A549 (cell line): ENCODE data around the gene DAGLB.

Experiments used
- CTCF ChIP-seq: fragments of >200 bp; sonication (Bioruptor Twin); formaldehyde crosslinking; IDR thresholded peaks from 3 replicates; pipeline ENCODE4 v1.5.1; 2016
- EP300 ChIP-seq, 2 experiments: fragments of >200 bp; sonication (Bioruptor Twin); formaldehyde crosslinking; IDR thresholded peaks; 2 replicates in 1 of 2; 3 replicates in 1 of 2; pipeline ENCODE4 v1.6.1; 2016 to 2017
- FOSL2 ChIP-seq, 2 experiments: fragments of 450-650 bp in 1 of 2; fragments of >200 bp in 1 of 2; sonication (Bioruptor Twin) in 1 of 2; formaldehyde crosslinking; IDR thresholded peaks; 2 replicates each; pipeline versions ENCODE4 v1.5.0 to v1.6.1; 2016 to 2020; ENCODE audit warnings: mild to moderate bottlenecking in 1 of 2, moderate library complexity in 1 of 2
- KDM1A ChIP-seq: fragments of 200-600 bp; sonication (generic); IDR thresholded peaks from 2 replicates; pipeline ENCODE4 v1.6.1; 2016; ENCODE audit warnings: low read depth, mild to moderate bottlenecking
- POLR2A ChIP-seq: IDR thresholded peaks from 2 replicates; pipeline ENCODE4 v1.6.1; 2012; ENCODE audit warnings: mild to moderate bottlenecking, low read length
- RCOR1 ChIP-seq: fragments of 150-350 bp; IDR thresholded peaks from 2 replicates; pipeline ENCODE4 v1.6.1; 2014; ENCODE audit warnings: antibody characterized with exemption, low read length, low read depth
- RFX5 ChIP-seq: fragments of 450-650 bp; IDR thresholded peaks from 2 replicates; pipeline ENCODE4 v1.7.1; 2014; ENCODE audit warnings: antibody characterized with exemption, mild to moderate bottlenecking, moderate library complexity
- SMC3 ChIP-seq: fragments of >200 bp; sonication (Bioruptor Twin); formaldehyde crosslinking; IDR thresholded peaks from 3 replicates; pipeline ENCODE4 v1.6.1; 2018; ENCODE audit warnings: inconsistent platforms
- SREBF2 ChIP-seq: fragments of 450-650 bp; IDR thresholded peaks from 2 replicates; pipeline ENCODE4 v1.6.1; 2014; ENCODE audit warnings: mild to moderate bottlenecking, moderate library complexity

- no peak for TF ChIP-seq CTCF
- no peak for TF ChIP-seq RCOR1
- TF ChIP-seq SMC3 = no peak
- TF ChIP-seq KDM1A = no peak
- no peak for TF ChIP-seq POLR2A
- no peak for TF ChIP-seq SREBF2
- no peak for TF ChIP-seq RFX5
- no peak for TF ChIP-seq EP300 (IDR thresholded peaks at IDR 0.05)
- no peak for TF ChIP-seq FOSL2 (IDR thresholded peaks at IDR 0.05)
- TF ChIP-seq FOSL2 (CRISPR knock-in tag; IDR thresholded peaks at IDR 0.05) = no peak
These were observed 13.3 kb upstream of the DAGLB start for GRCh38 chr7:6460990-6461584.
